GM21528 (cell line): ENCODE data around the gene GPAT2.
"Not testable (repeated sequence)": the region's sequence is repeated elsewhere in the genome, so short reads cannot be mapped to it uniquely, and the experiment has no call there.

ENCODE experiments used
- ATAC-seq: cut with Tn5 transposase; IDR thresholded peaks from one replicate; pipeline ENCODE4 v1.9.1; 2021; ENCODE audit warnings: mild to moderate bottlenecking, moderate library complexity; ENCODE audit not compliant: unreplicated experiment, low FRiP score

GPAT2 gene

DNA sequence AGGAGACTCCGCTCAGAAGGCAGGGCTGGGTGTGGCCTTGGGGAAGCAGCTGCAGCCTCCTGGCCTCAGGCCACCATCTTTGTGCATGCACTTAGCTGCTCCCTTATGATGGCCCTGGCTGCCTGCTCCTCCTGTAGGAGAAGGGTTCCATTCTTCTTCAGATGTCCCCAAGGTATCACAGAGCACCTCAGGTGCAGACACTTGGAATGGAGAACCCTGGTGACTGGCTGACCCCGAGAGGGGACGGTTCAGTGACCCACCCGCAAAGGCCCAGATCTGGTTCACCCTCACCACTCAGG, 9.6 kb downstream of the GPAT2 start:
- no peak for ATAC-seq

DNA sequence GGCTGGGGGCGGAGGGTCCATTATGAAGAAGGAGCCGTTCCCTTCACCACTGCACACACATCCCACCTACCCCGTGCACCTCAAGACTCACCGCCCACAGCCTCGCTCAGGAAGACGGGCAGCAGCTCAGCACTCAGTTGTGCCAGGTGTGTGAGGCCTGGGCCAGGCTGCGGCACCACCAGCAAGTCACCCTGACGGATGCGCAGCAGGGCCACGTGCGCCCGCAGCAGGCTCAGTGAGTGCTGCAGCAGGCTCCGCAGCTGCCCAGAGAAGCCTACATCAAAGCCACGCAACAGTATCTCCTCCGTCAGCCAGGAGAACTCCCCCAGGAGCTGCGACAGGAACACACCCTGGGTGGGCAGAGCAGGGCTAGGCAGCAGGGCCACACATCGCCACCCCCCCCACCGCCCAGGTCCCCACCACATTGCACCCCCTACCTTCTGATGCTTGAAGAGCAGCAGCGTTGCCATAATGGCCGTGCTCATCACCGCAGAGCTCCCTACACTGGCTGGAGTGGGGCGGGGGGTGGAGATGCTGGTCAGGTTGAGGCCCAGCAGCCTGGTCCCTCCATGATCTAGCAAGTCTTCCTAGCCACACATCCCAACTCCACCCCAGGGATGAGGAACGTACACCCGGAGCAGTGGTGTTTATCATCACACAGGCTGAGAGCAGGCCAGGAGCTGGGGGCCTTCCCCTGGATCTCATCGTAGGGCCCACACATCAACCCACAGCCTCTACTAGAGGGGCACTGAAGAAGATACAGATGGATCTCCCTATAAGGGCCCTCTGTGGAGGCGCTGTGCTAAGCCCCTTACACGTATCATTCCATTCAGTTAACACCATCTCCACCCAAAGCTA, 10.2 kb downstream of the GPAT2 start:
- no peak for ATAC-seq

DNA sequence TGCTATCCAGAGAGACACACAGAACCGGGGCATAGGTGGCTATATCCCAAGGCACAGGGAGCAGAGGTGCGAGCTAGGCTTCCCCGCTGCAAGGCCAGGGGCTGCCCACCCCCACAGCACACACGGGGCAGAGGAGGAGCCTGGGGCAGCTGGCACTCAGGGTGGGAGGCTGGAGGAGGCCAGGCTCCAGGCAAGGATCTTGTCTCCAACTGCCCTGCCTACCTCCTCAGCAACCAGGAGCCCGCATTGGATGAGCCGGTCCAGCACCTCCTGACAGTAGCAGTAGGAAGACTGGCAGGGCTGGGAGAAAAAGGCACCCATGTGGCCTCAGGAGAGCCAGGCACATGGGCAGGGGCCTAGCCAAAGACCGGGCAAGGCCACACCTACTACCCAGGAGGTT, 11.0 kb downstream of the GPAT2 start:
- not testable (repeated sequence) for ATAC-seq

DNA sequence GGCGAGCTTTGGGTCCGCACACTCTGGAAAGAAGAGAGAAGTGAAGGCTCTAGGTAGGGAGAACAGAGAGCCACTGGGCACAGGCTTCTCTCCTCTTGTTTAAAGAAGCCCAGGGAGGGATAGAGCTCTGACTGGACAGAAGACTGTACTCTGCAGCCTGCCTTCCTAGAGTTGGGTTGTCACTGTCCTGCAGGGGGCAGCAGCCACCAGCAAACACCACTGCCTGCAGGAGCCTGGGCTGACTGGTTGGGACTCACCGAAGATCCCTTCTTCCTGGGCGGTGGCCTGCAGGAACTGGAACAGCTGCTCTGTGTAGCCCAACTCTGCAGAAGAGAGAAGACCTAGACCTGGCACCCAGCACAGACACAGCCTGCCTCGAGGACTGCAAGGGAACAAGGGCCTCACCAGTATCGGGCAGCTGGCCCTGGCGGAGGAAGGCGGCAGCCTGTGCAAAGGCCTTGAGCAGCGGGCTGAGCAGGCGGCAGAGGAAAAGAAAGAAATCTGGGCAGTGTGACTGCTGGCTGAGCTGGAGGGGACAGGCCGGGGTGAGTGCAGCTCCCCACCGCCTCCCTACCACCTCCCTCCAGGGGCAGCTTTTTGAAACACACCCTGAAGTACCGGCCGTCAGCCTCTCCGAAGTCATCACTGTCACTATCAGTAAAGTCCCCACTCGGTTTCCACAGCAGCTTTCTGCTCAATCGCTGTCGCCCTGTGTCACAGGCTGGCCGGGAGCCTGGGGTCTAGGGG, 11.8 kb downstream of the GPAT2 start:
- peak; percentile 56 for ATAC-seq

DNA sequence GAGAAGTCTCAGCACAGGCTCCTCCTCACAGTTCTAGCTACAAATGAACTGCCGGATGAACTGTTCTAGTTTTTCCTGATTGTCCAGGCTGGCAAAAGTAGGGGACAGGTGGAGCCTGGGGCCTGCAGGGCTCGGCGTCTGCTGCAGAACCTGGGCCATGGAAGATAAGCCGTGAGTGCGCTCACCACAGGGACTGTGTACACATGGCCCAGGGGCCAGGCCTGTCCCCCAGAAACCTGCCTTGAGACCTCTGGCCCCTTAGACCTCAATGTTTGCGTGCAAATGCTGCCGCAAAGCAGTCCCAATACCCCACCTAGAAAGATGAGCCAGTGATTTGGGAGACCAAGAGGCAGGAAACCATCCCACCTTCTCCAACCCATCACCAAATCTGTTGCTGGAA, 12.6 kb downstream of the GPAT2 start:
- ATAC-seq, result not testable (repeated sequence)

DNA sequence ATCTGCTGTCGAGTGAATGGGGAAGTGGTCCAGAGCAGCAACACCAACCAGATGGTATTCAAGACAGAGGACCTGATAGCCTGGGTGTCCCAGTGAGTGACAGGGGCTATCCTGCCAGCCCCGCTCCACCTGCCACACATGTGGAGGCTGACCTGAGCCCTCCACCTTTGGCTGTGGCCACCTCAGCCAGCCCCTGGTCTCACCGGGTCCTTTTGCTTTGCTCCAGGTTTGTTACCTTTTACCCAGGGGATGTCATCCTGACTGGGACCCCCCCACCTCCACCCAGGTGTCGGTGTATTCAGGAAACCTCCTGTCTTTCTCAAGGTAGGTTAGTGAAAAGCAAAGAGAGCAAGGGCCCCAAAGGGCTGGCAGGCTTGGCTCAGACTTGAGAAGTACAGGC, 13.6 kb downstream of the GPAT2 start:
- ATAC-seq, result not testable (repeated sequence)

DNA sequence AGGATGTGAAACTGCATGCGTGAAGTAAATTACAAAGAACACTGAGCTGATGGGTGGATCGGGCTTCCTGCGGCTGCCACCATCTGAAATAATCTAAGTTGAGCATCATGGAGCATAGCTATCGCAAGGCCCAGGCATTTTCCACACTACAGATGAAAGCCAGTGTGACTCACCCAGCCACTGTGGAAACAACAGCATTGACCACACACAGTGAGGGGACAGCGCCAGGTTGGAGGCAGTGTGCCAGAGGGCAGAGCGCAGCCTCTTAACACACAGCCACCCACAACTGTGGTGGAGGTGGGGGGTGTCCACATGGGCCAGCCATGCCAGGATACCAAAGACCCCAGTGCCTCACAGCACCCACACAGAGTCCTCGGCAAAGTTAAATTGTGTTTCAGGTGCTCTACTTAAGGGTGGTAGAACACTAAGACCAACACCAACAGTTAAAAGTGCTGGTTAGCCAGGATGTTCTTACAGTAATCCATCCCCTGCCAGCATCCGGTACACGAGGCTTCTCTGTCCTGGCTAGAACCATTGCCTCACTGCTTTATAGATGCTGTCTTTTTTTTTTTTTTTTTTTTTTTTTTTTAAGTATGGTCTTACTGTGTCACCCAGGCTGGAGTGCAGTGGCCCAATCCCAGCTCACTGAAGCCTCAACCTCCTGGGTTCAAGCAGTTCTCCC, 14.7 kb downstream of the GPAT2 start:
- ATAC-seq, result not testable (repeated sequence)

DNA sequence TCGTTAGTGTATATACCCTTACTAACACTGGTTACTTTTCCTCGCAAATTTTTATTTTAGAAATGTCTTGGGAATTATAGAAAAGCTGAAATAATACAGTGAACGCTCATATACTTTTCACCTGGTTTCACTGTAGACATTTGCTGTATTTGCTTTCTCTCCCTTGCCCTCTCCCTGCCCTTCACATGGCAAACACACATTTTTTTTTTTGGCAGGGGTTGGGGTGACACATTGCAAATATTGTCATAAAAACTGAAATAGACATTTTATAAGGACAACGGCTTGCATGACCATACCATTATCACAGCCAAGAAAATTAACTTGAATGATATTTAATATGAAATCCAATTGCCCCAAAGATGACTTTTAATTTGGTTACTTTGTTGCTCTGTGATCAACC, 18.4 kb downstream of the GPAT2 start:
- ATAC-seq, result not testable (repeated sequence)

DNA sequence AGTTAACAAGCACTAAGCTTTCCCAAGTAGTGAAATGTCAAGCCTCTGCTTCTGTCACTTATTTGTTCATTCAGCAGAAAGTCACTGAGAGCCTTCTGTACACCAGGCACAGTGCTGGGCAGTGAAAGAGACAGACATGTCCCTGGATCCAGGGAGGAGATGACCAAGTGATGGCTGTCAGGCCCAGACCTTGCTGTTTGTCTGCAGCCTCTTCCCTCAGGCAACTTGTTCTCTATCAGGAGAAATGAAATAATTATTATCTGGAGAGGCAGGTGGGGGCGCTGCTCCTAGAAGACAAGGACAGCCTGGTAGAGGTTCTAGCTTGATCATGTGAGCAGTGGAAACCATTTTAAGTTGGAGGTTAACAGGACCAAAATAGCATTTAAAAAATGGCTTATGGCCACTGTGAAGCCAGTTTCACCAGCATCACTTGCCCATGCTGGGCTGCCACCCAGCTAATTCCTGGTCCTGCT, 21.9 kb downstream of the GPAT2 start:
- not testable (repeated sequence) for ATAC-seq

DNA sequence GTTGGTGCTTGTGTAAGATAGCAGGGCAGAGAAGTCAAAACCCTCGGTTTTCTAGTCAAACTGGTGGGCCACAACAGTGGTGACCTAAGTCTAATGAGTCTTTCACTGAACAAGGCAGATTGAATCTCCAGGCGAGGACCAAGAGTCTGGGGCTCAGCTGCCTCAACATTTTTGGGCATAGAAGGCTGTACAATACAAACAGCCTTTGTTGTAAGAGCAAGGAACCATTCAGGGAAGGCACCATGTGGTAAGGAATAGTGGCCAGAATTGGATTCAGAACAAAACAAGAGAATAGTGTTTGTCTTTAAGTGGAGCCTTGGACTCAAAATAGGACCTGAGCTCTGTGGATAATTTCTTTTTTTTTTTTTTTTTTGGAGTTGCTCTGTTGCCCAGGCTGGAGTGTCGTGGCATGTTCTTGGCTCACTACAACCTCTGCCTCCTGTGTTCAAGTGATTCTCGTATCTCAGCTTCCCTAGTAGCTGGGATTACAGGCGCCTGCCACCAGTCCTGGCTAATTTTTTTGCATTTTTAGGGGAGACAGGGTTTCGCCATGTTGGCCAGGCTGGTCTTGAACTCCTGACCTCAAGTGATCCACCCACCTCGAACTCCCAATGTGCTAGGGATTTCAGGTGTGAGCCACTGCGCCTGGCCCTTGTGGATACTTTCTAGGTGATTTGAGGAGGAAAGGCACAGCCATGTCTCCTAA, 22.5 kb downstream of the GPAT2 start:
- not testable (repeated sequence) for ATAC-seq

DNA sequence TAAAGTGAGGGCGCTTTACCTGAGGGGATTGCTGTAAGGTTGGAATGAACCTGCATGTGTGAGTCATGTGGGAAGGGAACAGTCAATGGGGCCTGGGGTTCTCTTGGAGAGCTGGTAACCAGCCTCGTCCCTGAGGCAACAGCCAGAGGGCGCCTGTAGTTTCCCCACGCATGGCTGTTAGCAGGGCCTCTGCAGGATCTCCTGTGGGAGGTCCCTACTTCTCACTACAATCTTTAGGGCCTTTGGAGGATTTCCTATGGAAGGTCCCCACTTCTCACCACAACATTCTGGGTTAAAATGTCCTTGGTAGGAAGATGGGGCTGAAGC, 23.6 kb downstream of the GPAT2 start:
- ATAC-seq, result not testable (repeated sequence)

DNA sequence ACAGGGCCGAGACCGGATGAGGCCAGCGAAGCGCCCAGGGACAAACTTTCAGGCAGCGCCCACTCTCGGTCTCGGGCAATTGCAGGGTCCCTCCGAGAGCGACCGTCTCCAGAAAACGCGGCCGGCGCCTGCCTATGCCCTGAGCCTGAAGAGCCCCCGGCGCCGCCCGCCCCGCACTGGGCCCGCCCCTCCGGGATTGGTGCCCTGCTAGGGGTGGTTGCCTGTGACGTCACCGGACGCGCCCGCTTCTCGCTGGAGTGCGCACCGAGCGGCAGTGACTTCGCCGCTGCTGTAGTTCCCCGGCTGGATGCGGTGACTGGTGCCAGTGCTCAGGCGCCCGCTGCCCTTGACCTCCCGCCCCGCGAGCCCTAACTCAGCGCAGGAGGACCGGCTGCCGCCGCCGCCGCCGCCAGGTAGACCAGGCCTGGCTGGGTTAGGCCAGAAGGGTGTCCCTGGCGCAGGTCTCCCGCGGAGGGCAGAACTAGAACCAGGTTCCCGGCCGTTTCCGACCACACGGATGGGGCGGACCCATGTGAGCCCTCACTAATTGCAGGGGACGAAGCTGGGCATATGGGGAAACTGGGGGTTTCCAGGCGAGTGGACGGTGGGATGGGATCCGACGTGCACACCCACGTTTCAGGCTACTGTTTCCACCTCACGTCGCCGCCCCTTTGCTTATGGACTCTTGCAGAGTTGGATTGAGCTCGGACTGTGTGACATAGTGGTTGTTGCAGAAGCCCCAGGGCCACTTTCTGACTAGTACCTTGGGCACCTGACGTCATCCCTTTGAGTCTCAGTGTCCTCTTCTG, 24.2 kb downstream of the GPAT2 start:
- peak; percentile 95 for ATAC-seq

DNA sequence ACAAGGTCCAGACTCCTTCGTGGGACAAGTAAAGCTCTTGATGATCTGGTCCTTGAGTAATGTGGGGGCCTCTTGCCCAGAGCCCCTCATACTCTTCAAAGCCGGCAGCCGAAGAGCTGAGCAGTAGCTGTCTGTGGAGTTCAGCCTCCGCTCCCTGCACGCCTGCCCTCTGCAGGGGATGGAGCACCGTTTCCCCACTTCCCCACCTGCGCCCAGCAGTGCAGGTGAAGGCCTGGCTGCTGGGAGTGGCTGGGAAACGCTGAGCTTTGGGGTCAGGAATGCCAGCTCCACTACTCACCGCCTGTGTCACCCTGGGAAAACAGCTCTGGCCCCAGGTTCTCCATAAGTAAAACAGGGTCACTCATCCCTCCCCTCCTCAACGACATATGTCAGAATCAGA, 24.9 kb downstream of the GPAT2 start:
- ATAC-seq, result not testable (repeated sequence)

DNA sequence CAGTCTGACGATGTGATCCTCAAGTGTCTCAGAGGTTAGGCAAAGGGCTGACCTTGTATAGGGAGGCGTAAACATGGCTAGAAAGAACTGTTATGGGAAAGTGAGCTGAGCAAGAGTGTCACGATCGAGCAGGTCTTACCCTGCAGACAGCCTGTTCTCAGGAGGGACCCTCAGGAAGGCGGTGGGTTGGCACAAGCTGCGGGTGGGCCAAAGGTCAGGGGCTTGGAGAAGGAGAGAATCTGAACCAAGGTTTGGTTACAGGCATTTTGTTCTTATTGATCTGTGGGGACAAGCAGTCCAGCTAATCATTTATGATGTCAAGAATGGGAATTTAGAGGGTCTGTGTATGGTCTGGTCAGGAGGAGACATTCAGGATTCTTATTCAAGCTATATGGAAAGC, 26.7 kb downstream of the GPAT2 start:
- not testable (repeated sequence) for ATAC-seq

DNA sequence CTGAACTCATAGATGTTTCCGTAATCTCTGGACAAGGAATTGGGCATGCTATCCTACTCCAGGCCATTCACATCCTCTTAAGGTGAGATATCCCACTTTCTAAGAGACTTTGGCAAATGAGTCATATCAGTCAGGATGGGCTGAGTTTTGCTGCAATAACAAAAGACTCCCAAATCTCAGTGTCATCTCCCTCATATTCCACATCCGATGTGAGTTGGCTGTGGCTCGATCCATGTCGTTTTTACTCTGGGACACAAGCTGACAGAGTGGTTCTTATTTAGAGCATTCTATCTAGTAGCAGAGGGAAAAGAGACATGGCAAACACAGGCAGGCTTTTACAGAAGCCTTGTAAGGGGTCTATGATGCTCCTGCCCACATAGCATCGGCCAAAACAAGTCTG, 28.5 kb downstream of the GPAT2 start:
- not testable (repeated sequence) for ATAC-seq

DNA sequence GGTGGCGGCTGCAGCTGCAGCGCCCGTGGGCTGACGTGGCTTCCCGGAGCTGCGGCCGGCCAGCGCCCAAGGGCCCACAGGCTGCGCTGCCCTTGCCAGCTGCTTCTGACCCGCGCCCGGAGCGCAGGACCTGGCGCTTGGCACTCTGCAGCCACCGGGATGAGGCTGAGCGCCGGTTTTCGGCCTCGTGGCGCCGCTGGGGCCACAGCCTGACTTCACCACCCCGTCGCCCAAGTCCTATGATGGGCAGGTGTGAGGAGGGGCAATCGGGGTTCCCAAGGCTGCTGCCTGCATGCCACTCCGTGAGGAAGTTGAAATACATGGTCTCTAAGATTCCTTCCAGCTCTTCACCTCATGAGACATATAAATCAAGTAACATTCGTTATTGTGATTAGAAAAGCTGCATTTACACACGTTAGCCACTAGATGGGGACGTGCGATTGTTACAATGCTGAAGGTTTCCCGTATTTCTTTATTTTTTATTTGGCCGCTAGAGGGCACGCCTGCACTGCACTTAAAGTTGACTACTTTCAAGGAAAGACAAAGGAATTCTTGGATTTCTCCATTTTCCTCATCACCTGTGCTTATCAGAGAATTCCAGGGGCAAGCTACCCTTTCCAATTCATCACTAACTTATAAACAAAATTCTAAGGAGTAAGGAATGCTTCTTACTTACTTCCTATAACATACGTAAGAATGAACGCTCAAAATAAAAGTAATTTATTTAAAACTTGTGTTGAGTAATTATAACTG, 42.0 kb downstream of the GPAT2 start:
- ATAC-seq, result peak; percentile 66

DNA sequence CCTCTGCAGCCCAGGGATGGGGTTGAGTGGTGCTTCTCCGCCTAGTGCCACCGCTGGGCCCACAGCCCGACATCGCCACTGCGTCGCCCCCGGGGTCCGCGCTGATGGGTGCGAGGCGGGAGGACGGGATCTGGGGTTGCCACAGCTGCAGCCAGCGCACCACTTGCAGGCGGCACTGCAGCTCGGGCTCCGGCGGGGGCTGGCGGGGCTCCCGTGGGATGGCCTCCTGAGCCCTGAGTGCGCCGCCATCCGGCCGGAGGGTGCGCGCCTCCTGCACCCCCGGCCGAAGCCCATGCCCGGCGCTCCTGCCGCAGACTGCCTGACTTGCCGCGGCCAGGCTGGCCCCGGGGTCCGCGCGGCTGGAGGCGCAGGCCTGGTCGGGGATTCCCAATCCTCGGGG, 42.6 kb downstream of the GPAT2 start:
- peak; percentile 50 for ATAC-seq

DNA sequence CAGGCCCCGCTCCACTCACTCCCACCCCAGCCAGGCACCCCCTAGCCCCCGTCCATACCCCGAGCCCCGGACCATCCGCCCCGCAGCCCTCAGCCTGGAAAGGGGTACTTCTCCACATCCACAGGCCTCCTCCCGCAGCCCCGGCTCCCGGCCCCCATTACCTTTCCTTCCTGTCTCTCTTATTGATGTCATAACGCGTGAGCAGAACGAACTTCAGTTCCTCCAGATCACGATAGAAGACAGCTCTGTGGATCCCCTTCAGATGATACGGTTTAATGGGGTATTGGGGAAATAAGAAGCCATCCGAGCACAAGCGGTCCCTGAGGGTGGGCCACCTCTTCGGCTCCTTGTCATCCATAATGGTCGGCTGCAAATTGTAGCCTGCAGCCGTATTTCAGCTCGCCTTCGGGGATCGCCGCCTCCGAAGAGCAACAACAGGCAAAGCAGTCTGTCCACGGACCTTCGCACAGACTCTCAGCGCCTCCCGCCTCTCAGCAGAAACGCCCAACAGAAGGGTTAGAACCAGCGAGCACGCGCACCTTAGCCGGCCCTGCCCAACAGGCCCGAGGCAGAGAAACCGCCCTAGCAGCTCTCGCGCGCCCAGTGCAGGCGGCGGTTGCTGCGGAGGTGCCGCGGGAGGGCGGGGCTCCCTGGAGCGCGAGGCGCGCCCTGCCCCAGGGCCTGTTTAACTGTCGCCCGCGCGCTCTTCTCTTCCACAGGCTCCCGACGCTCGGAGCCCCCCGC, 43.2 kb downstream of the GPAT2 start, which contains the start of gene ANKRD36C:
TSS of gene ANKRD36C (minus strand) at position 474 of the 744 bp plus-strand sequence. CDS start at position 358, 116 bp downstream.
- peak; percentile 92 for ATAC-seq
